NB4 (cell line): ENCODE data around the gene CGREF1.

Experiments used
- CTCF ChIP-seq: IDR thresholded peaks from one replicate; pipeline ENCODE4 v1.5.1; 2012; ENCODE audit warnings: low read depth, low read length
- POLR2A ChIP-seq: IDR thresholded peaks from 2 replicates; pipeline ENCODE4 v1.6.1; 2011; ENCODE audit warnings: mild to moderate bottlenecking; ENCODE audit not compliant: insufficient read length; ENCODE audit errors: extremely low read depth
- TF ChIP-seq, protein P1 (sequence below): IDR thresholded peaks from 2 replicates; pipeline ENCODE4 v1.6.1; 2011; ENCODE audit warnings: low read depth, low read length

- TF ChIP-seq CTCF (no peak), POLR2A (no peak)
- TF ChIP-seq, protein P1, sequence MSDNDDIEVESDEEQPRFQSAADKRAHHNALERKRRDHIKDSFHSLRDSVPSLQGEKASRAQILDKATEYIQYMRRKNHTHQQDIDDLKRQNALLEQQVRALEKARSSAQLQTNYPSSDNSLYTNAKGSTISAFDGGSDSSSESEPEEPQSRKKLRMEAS: no peak
Observed at GRCh38 chr2:27096748-27097297, 22.1 kb downstream of the CGREF1 start.
